Measurements from ENCODE around the gene SVOP.
A peak's percentile ranks its signal among the peaks of the same experiment; 100 is the strongest.

Gene SVOP

DNA sequence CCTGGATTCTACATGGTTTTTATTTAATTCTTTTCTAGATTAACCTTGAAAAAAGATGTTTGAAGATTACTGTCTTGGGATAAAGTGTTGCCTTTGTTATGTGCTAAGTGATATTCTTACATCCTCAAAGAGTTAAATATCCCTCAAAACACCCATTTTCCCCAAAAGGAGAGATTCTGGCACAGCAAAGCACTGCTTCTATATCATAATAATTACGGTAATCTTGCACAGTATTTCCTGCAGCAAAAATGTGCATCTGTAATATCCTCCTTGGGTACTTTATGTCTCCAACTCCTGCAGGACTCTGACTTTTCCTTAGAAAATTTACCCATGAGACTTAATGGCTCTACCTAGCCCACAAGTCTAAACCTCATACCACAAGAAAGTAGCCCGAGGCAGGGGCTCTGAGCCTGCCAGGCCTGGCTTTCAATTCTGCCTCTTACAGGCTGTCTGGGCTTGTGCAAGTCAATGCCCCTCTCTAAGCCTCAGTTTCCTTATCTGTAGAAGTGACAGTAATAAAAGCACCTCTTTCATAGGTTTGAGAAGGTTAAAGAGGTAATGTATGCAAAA is 45.8 kb downstream of the SVOP start:
- peak; percentile 21; the same call in 1 of the 2 replicates for TF ChIP-seq NFIC (IDR thresholded peaks at IDR 0.05)
- no peak for TF ChIP-seq TEAD4 (IDR thresholded peaks at IDR 0.05)
- TF ChIP-seq CEBPB (IDR thresholded peaks at IDR 0.05), result no peak
- no peak for TF ChIP-seq EP300 (IDR thresholded peaks at IDR 0.05; ENCODE audit: borderline replicate concordance)
- no peak for TF ChIP-seq CREB1 (IDR thresholded peaks at IDR 0.05; ENCODE audit: low read depth)
- TF ChIP-seq YY1 (IDR thresholded peaks at IDR 0.05; ENCODE audit: low read depth), result no peak
- TF ChIP-seq FOXM1 (IDR thresholded peaks at IDR 0.05; ENCODE audit: borderline replicate concordance, low read depth), result no peak

DNA sequence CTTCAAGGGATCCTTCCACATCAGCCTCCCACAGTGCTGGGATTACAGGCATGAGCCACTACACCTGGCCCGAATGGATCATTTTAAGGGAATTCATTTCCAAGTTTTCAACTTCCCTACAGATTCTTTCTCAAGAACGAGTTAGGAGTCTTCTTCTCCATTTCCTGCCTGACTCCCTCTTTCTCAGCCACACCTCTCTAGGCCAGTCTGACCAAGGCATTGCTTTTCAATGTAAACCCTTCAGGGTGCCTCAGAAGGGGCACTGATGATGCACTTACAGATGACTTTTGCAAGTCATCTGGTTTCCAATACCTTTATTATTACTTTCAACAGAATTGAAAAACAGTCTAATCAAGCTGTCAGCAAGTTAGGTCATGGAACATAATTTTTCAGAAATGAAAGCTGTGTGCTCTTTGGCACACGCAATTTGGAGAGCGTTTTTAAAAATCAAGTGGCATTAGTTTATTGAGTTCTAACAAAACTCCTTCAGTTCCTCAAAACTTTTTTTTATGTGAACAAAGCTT is 47.2 kb downstream of the SVOP start:
- no peak for TF ChIP-seq ZBTB7A (IDR thresholded peaks at IDR 0.05; ENCODE audit: low read depth)
- TF ChIP-seq, protein P1, sequence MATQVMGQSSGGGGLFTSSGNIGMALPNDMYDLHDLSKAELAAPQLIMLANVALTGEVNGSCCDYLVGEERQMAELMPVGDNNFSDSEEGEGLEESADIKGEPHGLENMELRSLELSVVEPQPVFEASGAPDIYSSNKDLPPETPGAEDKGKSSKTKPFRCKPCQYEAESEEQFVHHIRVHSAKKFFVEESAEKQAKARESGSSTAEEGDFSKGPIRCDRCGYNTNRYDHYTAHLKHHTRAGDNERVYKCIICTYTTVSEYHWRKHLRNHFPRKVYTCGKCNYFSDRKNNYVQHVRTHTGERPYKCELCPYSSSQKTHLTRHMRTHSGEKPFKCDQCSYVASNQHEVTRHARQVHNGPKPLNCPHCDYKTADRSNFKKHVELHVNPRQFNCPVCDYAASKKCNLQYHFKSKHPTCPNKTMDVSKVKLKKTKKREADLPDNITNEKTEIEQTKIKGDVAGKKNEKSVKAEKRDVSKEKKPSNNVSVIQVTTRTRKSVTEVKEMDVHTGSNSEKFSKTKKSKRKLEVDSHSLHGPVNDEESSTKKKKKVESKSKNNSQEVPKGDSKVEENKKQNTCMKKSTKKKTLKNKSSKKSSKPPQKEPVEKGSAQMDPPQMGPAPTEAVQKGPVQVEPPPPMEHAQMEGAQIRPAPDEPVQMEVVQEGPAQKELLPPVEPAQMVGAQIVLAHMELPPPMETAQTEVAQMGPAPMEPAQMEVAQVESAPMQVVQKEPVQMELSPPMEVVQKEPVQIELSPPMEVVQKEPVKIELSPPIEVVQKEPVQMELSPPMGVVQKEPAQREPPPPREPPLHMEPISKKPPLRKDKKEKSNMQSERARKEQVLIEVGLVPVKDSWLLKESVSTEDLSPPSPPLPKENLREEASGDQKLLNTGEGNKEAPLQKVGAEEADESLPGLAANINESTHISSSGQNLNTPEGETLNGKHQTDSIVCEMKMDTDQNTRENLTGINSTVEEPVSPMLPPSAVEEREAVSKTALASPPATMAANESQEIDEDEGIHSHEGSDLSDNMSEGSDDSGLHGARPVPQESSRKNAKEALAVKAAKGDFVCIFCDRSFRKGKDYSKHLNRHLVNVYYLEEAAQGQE (IDR thresholded peaks at IDR 0.05; ENCODE audit: low read depth), result no peak
- no peak for TF ChIP-seq EP300 (IDR thresholded peaks at IDR 0.05; ENCODE audit: borderline replicate concordance)

DNA sequence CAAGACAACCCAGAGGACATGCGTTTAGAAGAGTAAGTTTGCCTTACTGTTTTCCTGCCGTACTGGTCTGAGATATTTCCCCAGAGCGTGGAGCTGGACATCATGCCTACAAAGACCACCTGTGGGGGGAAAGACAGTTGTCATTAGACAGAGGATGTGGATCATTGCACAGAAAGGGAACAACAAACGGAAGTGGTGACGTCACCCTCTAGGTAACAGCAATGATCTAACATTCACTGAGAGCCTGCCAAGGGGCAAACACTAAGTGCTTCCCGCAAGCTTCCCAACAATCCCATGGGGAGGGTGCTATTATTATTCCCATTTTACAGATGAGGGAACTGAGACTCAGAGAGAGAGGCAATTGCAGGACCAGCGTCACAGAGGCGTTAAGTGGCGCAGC is 48.5 kb downstream of the SVOP start:
- TF ChIP-seq FOXM1 (IDR thresholded peaks at IDR 0.05; ENCODE audit: borderline replicate concordance, low read depth), result no peak
- no peak for TF ChIP-seq EP300 (IDR thresholded peaks at IDR 0.05; ENCODE audit: borderline replicate concordance)
- TF ChIP-seq RAD21 (IDR thresholded peaks at IDR 0.05; ENCODE audit: low read depth), result no peak
- TF ChIP-seq CEBPB (IDR thresholded peaks at IDR 0.05), result no peak
- no peak for TF ChIP-seq TAF1 (IDR thresholded peaks at IDR 0.05; ENCODE audit: low read depth)
- TF ChIP-seq ZBTB7A (IDR thresholded peaks at IDR 0.05; ENCODE audit: low read depth), result no peak
- no peak for TF ChIP-seq EGR1 (IDR thresholded peaks at IDR 0.05)

DNA sequence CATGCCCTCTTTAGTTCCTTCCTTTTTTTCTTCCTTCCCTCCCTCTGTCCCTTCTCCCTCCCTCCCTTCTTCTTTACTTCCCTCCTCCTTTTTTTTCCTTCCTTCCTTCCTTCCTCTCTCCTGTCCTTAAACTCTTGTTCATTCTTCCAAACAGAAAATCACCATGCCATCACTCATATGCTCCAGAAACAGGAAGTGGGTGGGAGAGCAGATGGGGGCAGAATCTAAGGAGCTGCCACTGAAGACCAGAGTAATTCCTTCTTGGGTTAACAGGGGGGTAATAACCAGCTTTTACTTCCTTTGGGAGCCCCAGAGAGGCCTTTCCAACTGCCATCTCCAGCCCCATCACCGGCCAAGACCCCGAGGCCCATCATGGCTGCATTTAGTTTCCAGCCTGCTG is 51.2 kb downstream of the SVOP start:
- TF ChIP-seq, protein P2, sequence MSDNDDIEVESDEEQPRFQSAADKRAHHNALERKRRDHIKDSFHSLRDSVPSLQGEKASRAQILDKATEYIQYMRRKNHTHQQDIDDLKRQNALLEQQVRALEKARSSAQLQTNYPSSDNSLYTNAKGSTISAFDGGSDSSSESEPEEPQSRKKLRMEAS (IDR thresholded peaks at IDR 0.05), result no peak

DNA sequence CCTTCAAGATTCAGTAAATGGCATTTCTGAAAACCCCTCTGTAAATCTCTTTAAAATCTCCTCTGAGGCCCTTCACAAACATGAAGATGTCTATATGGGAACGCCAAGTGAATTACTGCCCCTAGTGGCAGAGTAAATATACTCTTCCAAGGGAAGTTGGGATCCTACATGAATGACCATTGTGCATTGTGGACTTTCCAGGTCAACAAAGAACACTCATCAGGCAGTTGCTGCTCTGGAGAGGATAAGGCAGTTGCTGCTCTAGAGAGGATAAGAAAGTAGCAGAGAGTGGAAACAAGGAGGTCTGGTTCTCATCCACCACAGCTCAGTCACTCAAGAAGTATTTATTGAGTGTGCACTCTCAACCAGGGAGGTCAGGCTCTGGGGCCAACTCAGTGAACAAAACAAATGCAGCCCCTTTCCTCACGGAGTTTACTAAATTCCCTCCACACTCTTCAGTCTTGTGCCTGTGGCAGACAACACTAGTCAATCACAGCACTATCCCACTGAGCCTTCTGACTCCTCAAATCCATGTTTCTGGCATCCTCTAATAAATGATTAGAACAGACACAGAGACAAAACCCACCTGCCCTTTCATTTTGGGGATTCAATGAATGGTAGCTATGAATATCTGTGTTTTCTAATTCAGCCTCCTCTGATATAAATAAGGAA is 52.9 kb downstream of the SVOP start:
- TF ChIP-seq RAD21 (IDR thresholded peaks at IDR 0.05; ENCODE audit: low read depth) (peak; percentile 44; the same call in 1 of the 2 replicates), CREB1 (IDR thresholded peaks at IDR 0.05; ENCODE audit: low read depth) (no peak)

DNA sequence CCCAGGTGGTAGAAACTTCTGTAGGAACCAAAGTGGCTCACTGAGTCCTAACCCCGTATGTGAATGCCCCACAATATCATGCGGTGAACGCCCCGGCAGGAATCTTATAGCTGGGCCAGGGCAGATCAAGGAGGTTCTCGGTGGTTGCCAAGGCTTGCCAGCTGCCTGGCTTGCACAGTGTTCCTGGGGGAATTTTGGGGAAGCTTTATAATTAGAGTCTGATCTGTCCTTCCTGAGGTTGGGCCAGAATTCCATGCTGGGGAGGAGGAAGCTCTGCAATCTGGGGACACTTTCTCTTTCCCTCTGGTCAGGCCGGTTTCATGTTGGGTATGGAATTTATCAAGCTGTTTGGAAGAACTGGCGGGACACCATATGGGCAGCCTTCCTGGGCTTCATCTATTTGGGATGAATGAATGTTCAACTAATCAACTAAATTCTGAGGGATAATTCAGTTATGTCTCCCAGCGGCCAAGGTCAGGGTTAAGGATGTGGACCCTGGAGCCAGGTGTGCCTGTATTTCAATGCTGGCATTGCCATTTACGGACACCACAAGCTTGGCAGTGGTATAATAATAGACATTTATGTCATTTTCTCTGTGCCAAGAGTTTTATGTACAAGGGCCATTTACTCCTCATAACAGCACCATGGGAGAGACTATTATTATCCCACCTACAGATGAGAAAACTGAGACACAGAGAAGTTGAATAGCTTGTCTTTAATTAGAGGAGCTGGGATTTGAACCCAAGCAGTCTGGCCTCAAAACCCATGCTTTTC is 54.3 kb downstream of the SVOP start:
- no peak for TF ChIP-seq NFIC (IDR thresholded peaks at IDR 0.05)

DNA sequence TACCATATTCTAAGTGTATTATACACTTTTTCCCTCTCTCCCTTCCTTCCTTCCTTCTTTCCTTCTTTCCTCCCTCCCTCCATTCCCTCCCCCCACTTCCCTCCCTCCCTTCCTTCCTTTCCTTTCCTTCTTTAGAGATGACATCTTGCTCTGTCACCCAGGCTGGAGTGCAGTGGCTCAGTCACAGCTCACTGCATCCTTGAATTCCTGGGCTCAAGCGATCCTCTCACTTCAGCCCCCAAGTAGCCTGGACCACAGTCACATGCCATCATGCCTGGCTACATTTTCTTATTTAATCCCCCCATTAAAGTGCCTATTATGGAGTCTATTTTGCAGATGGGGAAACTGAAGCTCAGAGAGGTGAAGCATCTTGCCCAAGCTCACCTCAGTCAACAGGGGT is 55.0 kb downstream of the SVOP start:
- no peak for TF ChIP-seq FOXM1 (IDR thresholded peaks at IDR 0.05; ENCODE audit: borderline replicate concordance, low read depth)
- TF ChIP-seq ZBTB7A (IDR thresholded peaks at IDR 0.05; ENCODE audit: low read depth), result no peak
- TF ChIP-seq, protein P2 (IDR thresholded peaks at IDR 0.05), result no peak
- TF ChIP-seq YY1 (IDR thresholded peaks at IDR 0.05; ENCODE audit: low read depth), result no peak
- no peak for TF ChIP-seq CREB1 (IDR thresholded peaks at IDR 0.05; ENCODE audit: low read depth)
- no peak for TF ChIP-seq CEBPB (IDR thresholded peaks at IDR 0.05)
- TF ChIP-seq, protein P1 (IDR thresholded peaks at IDR 0.05; ENCODE audit: low read depth), result no peak

Data from Ishikawa (cell line).